ENCODE measurements around the gene HIBCH.

HIBCH gene

GRCh38 chr2:190327867-190328572, 8.4 kb upstream of the HIBCH start:
- no peak for TF ChIP-seq CTCF (IDR thresholded peaks at IDR 0.05)

GRCh38 chr2:190325588-190325987, 6.0 kb upstream of the HIBCH start:
- no peak for TF ChIP-seq CTCF (IDR thresholded peaks at IDR 0.05)

- no peak for TF ChIP-seq CTCF (IDR thresholded peaks at IDR 0.05)
These were observed 3.8 kb upstream of the HIBCH start for GRCh38 chr2:190323406-190323805.

- TF ChIP-seq CTCF (IDR thresholded peaks at IDR 0.05): no peak
These were observed 1.1 kb upstream of the HIBCH start for GRCh38 chr2:190320696-190321095.

GRCh38 chr2:190318931-190319554, 583 bp downstream of the HIBCH start:
- TF ChIP-seq CTCF (IDR thresholded peaks at IDR 0.05): no peak

GRCh38 chr2:190318514-190318913, 1.1 kb downstream of the HIBCH start:
- no peak for TF ChIP-seq CTCF (IDR thresholded peaks at IDR 0.05)

GRCh38 chr2:190315273-190315672, 4.4 kb downstream of the HIBCH start:
- TF ChIP-seq CTCF (IDR thresholded peaks at IDR 0.05): no peak
